ENCODE data around the gene LY6G5B.

- TF ChIP-seq POLR2A (IDR thresholded peaks at IDR 0.05) (no peak), POLR2AphosphoS5 (IDR thresholded peaks at IDR 0.05) (no peak), CTCF (IDR thresholded peaks at IDR 0.05) (no peak)
Observed at GRCh38 chr6:31697555-31697954, 27.8 kb downstream of the LY6G5B start.
